Right lobe of liver (tissue), 4 donors: Measurements from ENCODE around the gene TOR1AIP1.

Experiments
- CTCF ChIP-seq, 4 donors: fragments of 200-600 bp in 3 of 4; fragments of 450-650 bp in 1 of 4; IDR thresholded peaks; one replicate each; pipeline versions ENCODE4 v1.5.1 to v1.8.0; 2016 to 2022; ENCODE audit warnings: antibody characterized with exemption in 4 of 4, mild to moderate bottlenecking in 2 of 4
- POLR2A ChIP-seq: fragments of 450-650 bp; IDR thresholded peaks from one replicate; pipeline ENCODE4 v1.6.1; 2017; ENCODE audit warnings: antibody characterized with exemption, mild to moderate bottlenecking
- donor health status: DM: no; HTN: no; CAD: no.
- donor health status: DM: no; HTN: no; CAD: no.
- donor health status: DM: no; HTN: yes; CAD: no.

DNA sequence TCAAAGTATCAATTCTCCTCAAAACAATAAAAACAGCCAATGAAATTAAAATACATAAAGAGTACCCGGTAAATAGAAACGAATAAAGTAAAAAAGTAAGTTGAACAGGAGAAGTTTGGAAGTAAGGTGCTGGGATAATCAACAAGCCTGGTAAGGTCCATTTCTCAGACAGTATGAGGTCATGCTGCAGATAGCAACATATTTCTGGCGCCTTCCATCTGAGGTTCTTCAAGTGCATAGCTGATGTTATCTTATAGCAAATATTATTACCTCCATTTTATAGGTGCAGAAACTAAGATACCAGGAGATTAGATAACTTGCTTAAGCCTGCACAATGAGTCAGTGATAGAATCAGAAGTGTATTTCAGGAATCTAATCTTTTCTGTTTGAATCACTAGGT is 48.8 kb downstream of the TOR1AIP1 start:
- TF ChIP-seq CTCF (IDR thresholded peaks at IDR 0.05) (no peak), POLR2A (no peak)
